ENCODE data around the gene SHQ1. TPM values are rescaled to one million over a fixed set of nuclear protein-coding genes. Genes with fewer than 3 reads are reported as not detected.

Gene SHQ1
- total RNA-seq, 4 donors from 2014 or later, result 11.0 to 105 (median 13.4) TPM

DNA sequence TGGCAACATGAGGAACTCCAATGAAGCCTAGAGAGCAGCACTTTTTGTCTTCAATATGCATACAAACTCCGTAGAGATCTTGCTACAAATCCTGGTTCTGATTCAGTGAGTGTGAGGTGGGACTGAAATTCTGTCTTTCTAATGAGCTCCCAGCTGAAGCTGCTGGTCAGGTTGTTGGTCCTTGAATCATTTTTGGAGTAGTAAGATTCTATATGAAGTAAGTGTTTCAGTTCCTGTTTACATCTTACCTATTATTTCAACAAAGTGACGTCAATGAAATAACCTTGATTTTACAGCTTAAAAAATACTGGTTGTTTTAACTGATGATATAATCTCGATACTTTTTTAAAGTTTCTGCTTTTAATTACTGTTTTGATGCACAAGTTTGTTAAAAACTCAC, 33.9 kb downstream of the SHQ1 start:
- no peak overlapping the region for H3K4me3 ChIP-seq
- H3K27ac ChIP-seq, result no peak overlapping the region
- no peaks in the 10 kb centered on the region for H3K9me3 ChIP-seq
- H3K27me3 ChIP-seq, result no peaks in the 10 kb centered on the region
- no peak for TF ChIP-seq POLR2A (IDR thresholded peaks at IDR 0.05)
- TF ChIP-seq, protein P1, sequence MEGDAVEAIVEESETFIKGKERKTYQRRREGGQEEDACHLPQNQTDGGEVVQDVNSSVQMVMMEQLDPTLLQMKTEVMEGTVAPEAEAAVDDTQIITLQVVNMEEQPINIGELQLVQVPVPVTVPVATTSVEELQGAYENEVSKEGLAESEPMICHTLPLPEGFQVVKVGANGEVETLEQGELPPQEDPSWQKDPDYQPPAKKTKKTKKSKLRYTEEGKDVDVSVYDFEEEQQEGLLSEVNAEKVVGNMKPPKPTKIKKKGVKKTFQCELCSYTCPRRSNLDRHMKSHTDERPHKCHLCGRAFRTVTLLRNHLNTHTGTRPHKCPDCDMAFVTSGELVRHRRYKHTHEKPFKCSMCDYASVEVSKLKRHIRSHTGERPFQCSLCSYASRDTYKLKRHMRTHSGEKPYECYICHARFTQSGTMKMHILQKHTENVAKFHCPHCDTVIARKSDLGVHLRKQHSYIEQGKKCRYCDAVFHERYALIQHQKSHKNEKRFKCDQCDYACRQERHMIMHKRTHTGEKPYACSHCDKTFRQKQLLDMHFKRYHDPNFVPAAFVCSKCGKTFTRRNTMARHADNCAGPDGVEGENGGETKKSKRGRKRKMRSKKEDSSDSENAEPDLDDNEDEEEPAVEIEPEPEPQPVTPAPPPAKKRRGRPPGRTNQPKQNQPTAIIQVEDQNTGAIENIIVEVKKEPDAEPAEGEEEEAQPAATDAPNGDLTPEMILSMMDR (IDR thresholded peaks at IDR 0.05), result no peak
- H3K36me3 ChIP-seq, result no peaks in the 10 kb centered on the region
- no peak for DNase-seq
- peaks cover 0 to under 1% (median 0%) of the 10 kb centered on the region in 4 donors for H3K4me1 ChIP-seq

DNA sequence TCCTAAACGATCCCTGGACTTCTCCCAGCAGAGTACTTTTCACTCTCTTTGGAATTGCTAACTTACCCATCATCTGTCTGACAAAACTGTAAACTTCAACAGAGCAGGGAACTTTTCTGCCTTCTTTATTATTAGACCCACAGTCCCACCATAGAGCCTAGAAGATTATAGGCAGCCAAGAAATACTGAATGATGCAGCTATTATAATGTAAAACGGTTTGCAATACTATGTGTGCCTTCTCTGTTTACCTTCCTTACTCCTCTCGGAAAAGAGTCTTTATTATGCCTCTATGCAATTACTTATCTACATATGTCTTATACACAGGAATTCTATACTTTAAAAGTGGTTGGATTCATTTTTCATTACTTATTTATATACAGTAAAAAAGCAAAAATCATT, 36.0 kb downstream of the SHQ1 start:
- H3K4me1 ChIP-seq, result no peaks in the 10 kb centered on the region
- no peaks in the 10 kb centered on the region for H3K36me3 ChIP-seq
- no peak overlapping the region for H3K4me3 ChIP-seq
- DNase-seq, result no peak
- H3K27me3 ChIP-seq, result no peaks in the 10 kb centered on the region
- no peaks in the 10 kb centered on the region for H3K9me3 ChIP-seq
- H3K27ac ChIP-seq, result no peak overlapping the region
- no peak for TF ChIP-seq POLR2A (IDR thresholded peaks at IDR 0.05)
- TF ChIP-seq, protein P1 (IDR thresholded peaks at IDR 0.05), result no peak

DNA sequence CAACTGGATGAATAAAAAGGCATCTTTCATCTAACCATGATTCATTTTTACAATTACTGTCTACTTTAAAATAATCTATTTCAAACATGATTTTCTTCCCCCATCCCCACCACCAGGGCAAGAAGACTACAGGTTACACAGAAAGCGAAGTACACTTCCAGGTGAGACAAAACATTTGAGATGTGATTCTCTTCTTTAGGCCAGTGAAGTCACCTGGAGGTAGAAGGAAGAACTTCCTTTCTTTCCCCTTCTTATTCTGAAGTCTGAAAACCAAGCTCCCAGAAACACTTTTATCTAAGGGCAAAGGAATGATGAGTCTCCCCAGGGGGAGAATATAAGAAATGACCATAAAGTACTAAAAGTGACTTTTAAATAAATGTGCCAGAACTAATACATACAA, 36.7 kb downstream of the SHQ1 start:
- no peak for DNase-seq
- Histone ChIP-seq H3K27ac (no peak overlapping the region), H3K36me3 (no peaks in the 10 kb centered on the region), H3K9me3 (no peaks in the 10 kb centered on the region), H3K4me3 (no peak overlapping the region), H3K27me3 (no peaks in the 10 kb centered on the region), H3K4me1 (no peaks in the 10 kb centered on the region)
- TF ChIP-seq, protein P1 (IDR thresholded peaks at IDR 0.05), result peak in 2 of 6 experiments; percentile 6 to 15
- no peak for TF ChIP-seq POLR2A (IDR thresholded peaks at IDR 0.05)

- Histone ChIP-seq H3K9me3 (no peaks in the 10 kb centered on the region), H3K27ac (no peak overlapping the region)
These were observed 37.4 kb downstream of the SHQ1 start for GRCh38 chr3:72810659-72811434.

DNA sequence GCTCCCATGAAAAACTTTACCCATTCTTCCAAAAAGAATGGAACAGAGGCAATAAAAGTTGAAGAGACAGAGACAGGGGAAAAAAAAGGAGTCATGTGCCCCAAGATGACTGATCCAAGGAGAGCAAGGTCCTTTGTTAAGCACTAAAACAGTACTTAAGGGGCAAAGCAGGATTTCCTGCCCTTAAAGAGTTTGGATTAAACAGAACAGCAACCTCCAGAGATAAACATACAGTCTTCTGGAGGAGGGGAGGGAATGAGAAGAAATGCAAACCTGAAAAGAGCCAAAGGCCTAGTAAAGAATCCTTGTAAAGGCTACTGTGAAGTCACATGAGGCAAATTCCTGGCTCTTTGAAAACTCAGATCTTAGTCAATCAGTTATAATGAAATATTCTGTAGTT, 38.2 kb downstream of the SHQ1 start:
- H3K36me3 ChIP-seq, result no peaks in the 10 kb centered on the region
- no peak for DNase-seq
- no peak overlapping the region for H3K4me3 ChIP-seq
- H3K27ac ChIP-seq, result no peak overlapping the region
- no peaks in the 10 kb centered on the region for H3K4me1 ChIP-seq
- H3K9me3 ChIP-seq, result no peaks in the 10 kb centered on the region
- TF ChIP-seq POLR2A (IDR thresholded peaks at IDR 0.05), result no peak
- no peaks in the 10 kb centered on the region for H3K27me3 ChIP-seq

More at GRCh38 chr3:72810659-72811434, 37.4 kb downstream of the SHQ1 start:
- Histone ChIP-seq H3K27me3 (no peaks in the 10 kb centered on the region), H3K36me3 (no peaks in the 10 kb centered on the region), H3K4me3 (no peak overlapping the region), H3K4me1 (no peaks in the 10 kb centered on the region)
- TF ChIP-seq, protein P1 (IDR thresholded peaks at IDR 0.05), result no peak
- TF ChIP-seq POLR2A (IDR thresholded peaks at IDR 0.05), result no peak
- DNase-seq, result no peak

DNA sequence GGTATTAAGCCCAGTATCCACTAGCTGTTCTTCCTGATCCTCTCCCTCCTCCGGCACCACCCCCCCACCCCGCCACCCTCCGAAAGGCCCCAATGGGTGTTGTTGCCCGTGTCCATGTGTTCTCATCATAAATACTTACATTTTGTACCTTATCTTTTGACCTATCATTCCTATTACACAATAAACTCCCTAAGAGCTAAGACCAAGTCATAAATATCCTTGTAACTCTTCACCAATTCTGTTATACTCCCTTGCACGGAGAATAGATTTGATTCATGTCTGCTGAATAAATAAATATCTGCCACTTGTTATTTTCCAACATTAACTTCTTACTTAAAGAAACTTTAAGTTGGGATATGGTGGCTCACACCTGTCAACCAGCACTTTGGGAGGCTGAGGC, 43.9 kb downstream of the SHQ1 start:
- TF ChIP-seq, protein P1 (IDR thresholded peaks at IDR 0.05), result no peak
- TF ChIP-seq POLR2A (IDR thresholded peaks at IDR 0.05), result no peak
- no peaks in the 10 kb centered on the region for H3K9me3 ChIP-seq
- no peaks in the 10 kb centered on the region for H3K27me3 ChIP-seq
- H3K4me3 ChIP-seq, result no peak overlapping the region
- H3K4me1 ChIP-seq, result no peaks in the 10 kb centered on the region
- H3K36me3 ChIP-seq, result no peaks in the 10 kb centered on the region
- no peak for DNase-seq
- no peak overlapping the region for H3K27ac ChIP-seq
